ENCODE results near the gene PGC. TPM values are rescaled to one million over a fixed set of nuclear protein-coding genes. Genes with fewer than 3 reads are reported as not detected.

Gene PGC
- polyA plus RNA-seq, 1 of the 3 experiments (the other 2 are of a cell fraction), result not detected

DNA sequence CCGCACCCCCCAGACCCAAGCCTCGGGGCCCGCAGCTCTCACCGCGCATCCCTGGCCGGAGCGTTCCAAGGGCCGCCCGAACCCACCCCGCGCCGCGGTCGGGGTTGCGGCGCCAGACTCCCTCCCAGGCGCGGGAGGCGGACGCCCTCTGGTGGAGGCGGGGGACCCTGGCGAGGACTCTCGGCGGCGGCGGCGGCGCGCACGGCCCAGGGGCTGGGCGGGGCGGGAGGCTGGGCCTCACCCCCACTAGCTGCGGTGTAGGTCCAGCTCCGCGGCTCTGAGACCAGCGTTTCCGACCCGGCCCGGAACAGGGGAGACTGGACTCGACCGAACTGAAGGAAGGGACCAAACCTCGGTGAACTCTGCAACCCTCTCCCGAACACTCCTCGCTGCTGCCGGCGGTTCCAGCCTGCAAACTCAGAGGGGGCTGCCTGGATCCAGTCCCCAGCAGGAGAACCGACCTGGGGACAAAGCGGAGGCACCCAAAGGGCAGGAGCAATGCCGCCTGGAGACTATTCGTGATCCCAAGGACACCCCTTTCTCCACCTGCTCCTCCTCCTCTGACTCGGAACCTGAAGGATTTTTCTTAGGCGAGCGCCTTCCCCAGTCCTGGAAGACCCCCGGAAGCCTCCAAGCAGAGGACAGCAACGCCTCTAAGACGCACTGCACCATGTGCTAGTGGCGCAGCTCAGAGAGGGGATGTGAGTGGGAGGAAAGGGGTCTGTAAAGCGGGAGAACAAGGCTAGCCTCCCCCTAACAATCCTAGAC is 39.4 kb upstream of the PGC start:
- peak overlapping the region; percentile 65; the same call in 1 of the 2 replicates for H2AFZ ChIP-seq (ENCODE audit: low read depth)
- H4K20me1 ChIP-seq (ENCODE audit: insufficient read depth), result no peaks in the 10 kb centered on the region
- no peaks in the 10 kb centered on the region for H3K9me3 ChIP-seq
- DNase-seq, result peak; percentile 95
- 0% methylated on average over 9 of the region's 58 CpGs for WGBS (ENCODE audit: low lambda C conversion rate)
- H3K4me3 ChIP-seq (ENCODE audit: low read depth in 2 of 2, low read length in 1 of 2), result peak overlapping the region; percentile 66 to 100
- H3K79me2 ChIP-seq (ENCODE audit: insufficient read depth), result peaks cover 26% of the 10 kb centered on the region
- peaks cover 10 to 17% of the 10 kb centered on the region in 2 experiments; a peak in 2 of 4 replicates for H3K4me1 ChIP-seq (ENCODE audit: control insufficient read depth in 1 of 2, insufficient read depth in 2 of 2, low read depth in 1 of 2, low read length in 1 of 2)
- H3F3A ChIP-seq (replicated peaks; ENCODE audit: insufficient read depth), result peaks cover 28% of the 10 kb centered on the region
- H3K27me3 ChIP-seq (ENCODE audit: insufficient read depth), result no peaks in the 10 kb centered on the region
- H3K4me2 ChIP-seq, result peak overlapping the region; percentile 92
- H3K9ac ChIP-seq, result peak overlapping the region; percentile 100
- ChIA-PET CTCF (interaction anchor here (0.7 to 8.9 kb wide), 75 partner anchors 8 to 667 kb away, joined by 3 to 118 read pairs (median 5); partner anchors contain the start of genes BYSL, CCND3, MED20 and PGC), POLR2A (interaction anchor here (0.7 to 3.5 kb wide), 4 partner anchors 15 to 134 kb away, joined by 3 to 23 read pairs (median 8); partner anchors contain the start of genes BYSL, MED20 and TFEB)
- peaks cover 31 to 36% of the 10 kb centered on the region in 2 experiments for H3K36me3 ChIP-seq (replicated peaks in 1 of 2; ENCODE audit: control insufficient read depth in 1 of 2, insufficient read depth in 2 of 2, low read length in 1 of 2)
- H3K27ac ChIP-seq (ENCODE audit: low read depth in 2 of 2, low read length in 1 of 2), result peak overlapping the region; percentile 90 to 93
- no peaks in the 10 kb centered on the region for H3K9me2 ChIP-seq
- TF ChIP-seq EZH2phosphoT487 (IDR thresholded peaks at IDR 0.05; ENCODE audit: borderline replicate concordance, low read depth) (no peak), CHD2 (IDR thresholded peaks at IDR 0.05; ENCODE audit: low read length, partially characterized antibody) (peak; percentile 27), SIN3A (IDR thresholded peaks at IDR 0.05; ENCODE audit: borderline replicate concordance, low read depth, low read length) (0 out of 2 replicates have a peak, but pooled peaks have one; percentile 14), RFX5 (IDR thresholded peaks at IDR 0.05; ENCODE audit: low read length) (no peak), JUND (IDR thresholded peaks at IDR 0.05) (no peak), FOXJ3 (CRISPR knock-in tag; IDR thresholded peaks at IDR 0.05) (no peak), RAD21 (IDR thresholded peaks at IDR 0.05; ENCODE audit: low read length) (peak; percentile 71), NFIC (IDR thresholded peaks at IDR 0.05; ENCODE audit: borderline replicate concordance) (no peak), RCOR1 (IDR thresholded peaks at IDR 0.05; ENCODE audit: low read length) (no peak), GATA2 (CRISPR knock-in tag; IDR thresholded peaks at IDR 0.05) (no peak), GABPA (IDR thresholded peaks at IDR 0.05; ENCODE audit: low read depth) (no peak), RXRA (IDR thresholded peaks at IDR 0.05; ENCODE audit: borderline replicate concordance, low read depth) (no peak), EP300 (IDR thresholded peaks at IDR 0.05; ENCODE audit: borderline replicate concordance in 1 of 2, low read depth in 1 of 2, low read length in 1 of 2) (peak; percentile 5 to 67; a peak in 1 of 4 replicates), MXI1 (IDR thresholded peaks at IDR 0.05; ENCODE audit: low read depth, low read length) (0 out of 2 replicates have a peak, but pooled peaks have one; percentile 15), MEF2A (IDR thresholded peaks at IDR 0.05; ENCODE audit: borderline replicate concordance, low read depth) (no peak), FOSL2 (IDR thresholded peaks at IDR 0.05; ENCODE audit: borderline replicate concordance, low read depth) (no peak), ELF1 (IDR thresholded peaks at IDR 0.05) (no peak), POLR2AphosphoS5 (IDR thresholded peaks at IDR 0.05; ENCODE audit: low read depth, low read length) (peak; percentile 56; the same call in 1 of the 2 replicates)
- TF ChIP-seq, protein P1, sequence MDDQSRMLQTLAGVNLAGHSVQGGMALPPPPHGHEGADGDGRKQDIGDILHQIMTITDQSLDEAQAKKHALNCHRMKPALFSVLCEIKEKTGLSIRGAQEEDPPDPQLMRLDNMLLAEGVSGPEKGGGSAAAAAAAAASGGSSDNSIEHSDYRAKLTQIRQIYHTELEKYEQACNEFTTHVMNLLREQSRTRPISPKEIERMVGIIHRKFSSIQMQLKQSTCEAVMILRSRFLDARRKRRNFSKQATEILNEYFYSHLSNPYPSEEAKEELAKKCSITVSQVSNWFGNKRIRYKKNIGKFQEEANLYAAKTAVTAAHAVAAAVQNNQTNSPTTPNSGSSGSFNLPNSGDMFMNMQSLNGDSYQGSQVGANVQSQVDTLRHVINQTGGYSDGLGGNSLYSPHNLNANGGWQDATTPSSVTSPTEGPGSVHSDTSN (IDR thresholded peaks at IDR 0.05), result no peak
- TF ChIP-seq, protein P2, sequence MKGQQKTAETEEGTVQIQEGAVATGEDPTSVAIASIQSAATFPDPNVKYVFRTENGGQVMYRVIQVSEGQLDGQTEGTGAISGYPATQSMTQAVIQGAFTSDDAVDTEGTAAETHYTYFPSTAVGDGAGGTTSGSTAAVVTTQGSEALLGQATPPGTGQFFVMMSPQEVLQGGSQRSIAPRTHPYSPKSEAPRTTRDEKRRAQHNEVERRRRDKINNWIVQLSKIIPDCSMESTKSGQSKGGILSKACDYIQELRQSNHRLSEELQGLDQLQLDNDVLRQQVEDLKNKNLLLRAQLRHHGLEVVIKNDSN (IDR thresholded peaks at IDR 0.05; ENCODE audit: borderline replicate concordance, low read depth), result no peak
- TF ChIP-seq, protein P3, sequence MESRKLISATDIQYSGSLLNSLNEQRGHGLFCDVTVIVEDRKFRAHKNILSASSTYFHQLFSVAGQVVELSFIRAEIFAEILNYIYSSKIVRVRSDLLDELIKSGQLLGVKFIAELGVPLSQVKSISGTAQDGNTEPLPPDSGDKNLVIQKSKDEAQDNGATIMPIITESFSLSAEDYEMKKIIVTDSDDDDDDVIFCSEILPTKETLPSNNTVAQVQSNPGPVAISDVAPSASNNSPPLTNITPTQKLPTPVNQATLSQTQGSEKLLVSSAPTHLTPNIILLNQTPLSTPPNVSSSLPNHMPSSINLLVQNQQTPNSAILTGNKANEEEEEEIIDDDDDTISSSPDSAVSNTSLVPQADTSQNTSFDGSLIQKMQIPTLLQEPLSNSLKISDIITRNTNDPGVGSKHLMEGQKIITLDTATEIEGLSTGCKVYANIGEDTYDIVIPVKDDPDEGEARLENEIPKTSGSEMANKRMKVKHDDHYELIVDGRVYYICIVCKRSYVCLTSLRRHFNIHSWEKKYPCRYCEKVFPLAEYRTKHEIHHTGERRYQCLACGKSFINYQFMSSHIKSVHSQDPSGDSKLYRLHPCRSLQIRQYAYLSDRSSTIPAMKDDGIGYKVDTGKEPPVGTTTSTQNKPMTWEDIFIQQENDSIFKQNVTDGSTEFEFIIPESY (IDR thresholded peaks at IDR 0.05; ENCODE audit: borderline replicate concordance, low read depth), result no peak
- TF ChIP-seq, protein P4, sequence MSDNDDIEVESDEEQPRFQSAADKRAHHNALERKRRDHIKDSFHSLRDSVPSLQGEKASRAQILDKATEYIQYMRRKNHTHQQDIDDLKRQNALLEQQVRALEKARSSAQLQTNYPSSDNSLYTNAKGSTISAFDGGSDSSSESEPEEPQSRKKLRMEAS (IDR thresholded peaks at IDR 0.05; ENCODE audit: low read depth), result peak; percentile 11; the same call in 1 of the 2 replicates
- TF ChIP-seq, protein P5, sequence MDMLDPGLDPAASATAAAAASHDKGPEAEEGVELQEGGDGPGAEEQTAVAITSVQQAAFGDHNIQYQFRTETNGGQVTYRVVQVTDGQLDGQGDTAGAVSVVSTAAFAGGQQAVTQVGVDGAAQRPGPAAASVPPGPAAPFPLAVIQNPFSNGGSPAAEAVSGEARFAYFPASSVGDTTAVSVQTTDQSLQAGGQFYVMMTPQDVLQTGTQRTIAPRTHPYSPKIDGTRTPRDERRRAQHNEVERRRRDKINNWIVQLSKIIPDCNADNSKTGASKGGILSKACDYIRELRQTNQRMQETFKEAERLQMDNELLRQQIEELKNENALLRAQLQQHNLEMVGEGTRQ (IDR thresholded peaks at IDR 0.05; ENCODE audit: borderline replicate concordance, low read depth, low read length), result no peak
- TF ChIP-seq, protein P6, sequence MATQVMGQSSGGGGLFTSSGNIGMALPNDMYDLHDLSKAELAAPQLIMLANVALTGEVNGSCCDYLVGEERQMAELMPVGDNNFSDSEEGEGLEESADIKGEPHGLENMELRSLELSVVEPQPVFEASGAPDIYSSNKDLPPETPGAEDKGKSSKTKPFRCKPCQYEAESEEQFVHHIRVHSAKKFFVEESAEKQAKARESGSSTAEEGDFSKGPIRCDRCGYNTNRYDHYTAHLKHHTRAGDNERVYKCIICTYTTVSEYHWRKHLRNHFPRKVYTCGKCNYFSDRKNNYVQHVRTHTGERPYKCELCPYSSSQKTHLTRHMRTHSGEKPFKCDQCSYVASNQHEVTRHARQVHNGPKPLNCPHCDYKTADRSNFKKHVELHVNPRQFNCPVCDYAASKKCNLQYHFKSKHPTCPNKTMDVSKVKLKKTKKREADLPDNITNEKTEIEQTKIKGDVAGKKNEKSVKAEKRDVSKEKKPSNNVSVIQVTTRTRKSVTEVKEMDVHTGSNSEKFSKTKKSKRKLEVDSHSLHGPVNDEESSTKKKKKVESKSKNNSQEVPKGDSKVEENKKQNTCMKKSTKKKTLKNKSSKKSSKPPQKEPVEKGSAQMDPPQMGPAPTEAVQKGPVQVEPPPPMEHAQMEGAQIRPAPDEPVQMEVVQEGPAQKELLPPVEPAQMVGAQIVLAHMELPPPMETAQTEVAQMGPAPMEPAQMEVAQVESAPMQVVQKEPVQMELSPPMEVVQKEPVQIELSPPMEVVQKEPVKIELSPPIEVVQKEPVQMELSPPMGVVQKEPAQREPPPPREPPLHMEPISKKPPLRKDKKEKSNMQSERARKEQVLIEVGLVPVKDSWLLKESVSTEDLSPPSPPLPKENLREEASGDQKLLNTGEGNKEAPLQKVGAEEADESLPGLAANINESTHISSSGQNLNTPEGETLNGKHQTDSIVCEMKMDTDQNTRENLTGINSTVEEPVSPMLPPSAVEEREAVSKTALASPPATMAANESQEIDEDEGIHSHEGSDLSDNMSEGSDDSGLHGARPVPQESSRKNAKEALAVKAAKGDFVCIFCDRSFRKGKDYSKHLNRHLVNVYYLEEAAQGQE (IDR thresholded peaks at IDR 0.05; ENCODE audit: low read depth, low read length), result no peak
